Uterus (tissue), 2 donors: Measurements from ENCODE around the gene NADSYN1.

Experiments
- POLR2A ChIP-seq, 2 donors: fragments of 450-650 bp; IDR thresholded peaks; one replicate each; pipeline ENCODE4 v1.6.1; 2016; ENCODE audit warnings: antibody characterized with exemption in 2 of 2, mild to moderate bottlenecking in 1 of 2, moderate library complexity in 1 of 2
- TF ChIP-seq, protein P1 (sequence below), 4 experiments: fragments of 200-600 bp in 2 of 4; fragments of 450-650 bp in 2 of 4; sonication (generic) in 2 of 4; IDR thresholded peaks; one replicate each; pipeline ENCODE4 v1.5.1; 2016 to 2019; ENCODE audit warnings: antibody characterized with exemption in 4 of 4, mild to moderate bottlenecking in 2 of 4, moderate library complexity in 1 of 4

DNA sequence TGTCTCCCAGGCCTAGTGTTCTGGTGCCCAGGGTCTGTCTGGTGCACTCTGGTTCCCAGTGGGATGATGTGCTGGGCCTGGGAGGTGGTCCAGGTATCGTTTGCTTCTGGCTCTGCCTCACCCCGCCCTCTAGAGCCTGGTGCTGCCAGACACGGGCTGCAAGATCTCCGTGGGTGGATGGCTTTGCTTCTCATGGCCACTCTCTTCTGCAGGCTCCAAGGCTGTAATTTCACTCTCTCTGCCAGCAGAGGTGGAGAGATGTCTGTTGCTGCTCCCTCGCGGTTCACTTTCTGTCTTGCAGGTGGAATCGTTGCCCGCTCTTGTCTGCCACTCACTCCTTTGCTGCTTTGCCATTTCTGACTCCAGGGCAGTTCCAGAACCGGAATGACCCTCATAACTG, 13.4 kb downstream of the NADSYN1 start:
- TF ChIP-seq POLR2A (IDR thresholded peaks at IDR 0.05): no peak
- TF ChIP-seq, protein P1, sequence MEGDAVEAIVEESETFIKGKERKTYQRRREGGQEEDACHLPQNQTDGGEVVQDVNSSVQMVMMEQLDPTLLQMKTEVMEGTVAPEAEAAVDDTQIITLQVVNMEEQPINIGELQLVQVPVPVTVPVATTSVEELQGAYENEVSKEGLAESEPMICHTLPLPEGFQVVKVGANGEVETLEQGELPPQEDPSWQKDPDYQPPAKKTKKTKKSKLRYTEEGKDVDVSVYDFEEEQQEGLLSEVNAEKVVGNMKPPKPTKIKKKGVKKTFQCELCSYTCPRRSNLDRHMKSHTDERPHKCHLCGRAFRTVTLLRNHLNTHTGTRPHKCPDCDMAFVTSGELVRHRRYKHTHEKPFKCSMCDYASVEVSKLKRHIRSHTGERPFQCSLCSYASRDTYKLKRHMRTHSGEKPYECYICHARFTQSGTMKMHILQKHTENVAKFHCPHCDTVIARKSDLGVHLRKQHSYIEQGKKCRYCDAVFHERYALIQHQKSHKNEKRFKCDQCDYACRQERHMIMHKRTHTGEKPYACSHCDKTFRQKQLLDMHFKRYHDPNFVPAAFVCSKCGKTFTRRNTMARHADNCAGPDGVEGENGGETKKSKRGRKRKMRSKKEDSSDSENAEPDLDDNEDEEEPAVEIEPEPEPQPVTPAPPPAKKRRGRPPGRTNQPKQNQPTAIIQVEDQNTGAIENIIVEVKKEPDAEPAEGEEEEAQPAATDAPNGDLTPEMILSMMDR (IDR thresholded peaks at IDR 0.05): no peak
